DND-41 (cell line): ENCODE data around the gene TAF1A.

Source experiments
- CTCF ChIP-seq: IDR thresholded peaks from 2 replicates; pipeline ENCODE4 v1.5.1; 2012; ENCODE audit warnings: borderline replicate concordance, low read length, moderate library complexity, mild to moderate bottlenecking; ENCODE audit not compliant: poor library complexity, severe bottlenecking; ENCODE audit errors: extremely low read depth
- EZH2 ChIP-seq: IDR thresholded peaks from 3 replicates; pipeline ENCODE4 v1.6.1; 2012; ENCODE audit warnings: borderline replicate concordance, low read depth, mild to moderate bottlenecking, moderate library complexity, low read length, inconsistent platforms; ENCODE audit not compliant: severe bottlenecking

GRCh38 chr1:222586842-222587241, 2.9 kb downstream of the TAF1A start:
- TF ChIP-seq CTCF = no peak
- no peak for TF ChIP-seq EZH2
